HuH-7.5 (cell line): ENCODE data around the gene RNASEH1.

Source experiments
- DNase-seq: peaks from one replicate; pipeline ENCODE4 v3.0.0; 2011; ENCODE audit warnings: low spot score

The RNASEH1 gene

DNA sequence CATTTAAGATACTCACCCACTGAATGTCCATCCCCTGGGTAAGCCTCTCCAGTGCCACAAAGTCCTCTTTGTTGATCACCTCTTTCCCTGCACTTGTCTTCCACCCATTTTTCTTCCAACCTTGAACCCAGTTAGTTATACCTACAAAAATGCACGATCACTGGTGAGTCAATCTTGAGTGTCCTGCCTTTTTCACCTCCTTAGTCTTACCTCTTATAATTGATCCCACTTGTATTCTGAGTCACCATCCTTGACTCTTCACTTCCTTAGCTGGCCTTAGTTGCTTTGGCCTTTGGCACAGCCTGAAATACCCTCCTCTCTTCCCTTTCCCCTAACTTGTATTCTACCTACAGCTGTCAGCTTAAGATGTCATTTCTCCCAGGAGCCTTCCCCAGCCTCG, 10.2 kb downstream of the RNASEH1 start:
- no peak for DNase-seq

DNA sequence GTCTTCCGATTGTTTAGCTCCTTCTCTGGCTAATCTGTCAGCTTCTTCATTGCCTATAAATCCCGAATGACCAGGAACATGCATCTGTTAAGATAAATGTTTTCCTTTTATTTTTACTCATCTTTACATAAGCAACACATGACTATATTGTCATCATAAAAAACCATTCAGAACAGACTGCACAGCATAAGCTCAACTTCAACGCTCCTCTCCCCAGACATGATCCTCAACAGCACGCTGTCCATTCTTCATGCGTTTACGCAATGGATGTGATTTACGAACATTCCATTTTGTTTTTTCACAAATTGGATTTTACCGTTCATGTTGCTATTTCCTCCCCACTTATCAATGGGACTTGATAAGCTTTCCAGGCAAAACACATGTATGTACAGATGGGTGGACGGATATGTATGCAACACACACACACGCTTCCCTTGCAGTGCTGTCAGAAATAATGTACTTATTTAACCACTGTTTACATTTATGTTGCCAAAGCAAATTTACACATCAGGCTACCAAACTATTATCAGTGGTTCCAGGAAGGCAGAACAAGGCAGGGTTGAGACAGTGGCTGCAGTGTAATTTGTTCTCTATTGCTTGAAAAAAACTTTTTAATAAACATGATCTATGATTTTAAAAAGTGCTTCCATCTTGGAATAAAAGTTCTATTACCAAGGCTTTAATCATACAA, 12.2 kb downstream of the RNASEH1 start:
- no peak for DNase-seq

DNA sequence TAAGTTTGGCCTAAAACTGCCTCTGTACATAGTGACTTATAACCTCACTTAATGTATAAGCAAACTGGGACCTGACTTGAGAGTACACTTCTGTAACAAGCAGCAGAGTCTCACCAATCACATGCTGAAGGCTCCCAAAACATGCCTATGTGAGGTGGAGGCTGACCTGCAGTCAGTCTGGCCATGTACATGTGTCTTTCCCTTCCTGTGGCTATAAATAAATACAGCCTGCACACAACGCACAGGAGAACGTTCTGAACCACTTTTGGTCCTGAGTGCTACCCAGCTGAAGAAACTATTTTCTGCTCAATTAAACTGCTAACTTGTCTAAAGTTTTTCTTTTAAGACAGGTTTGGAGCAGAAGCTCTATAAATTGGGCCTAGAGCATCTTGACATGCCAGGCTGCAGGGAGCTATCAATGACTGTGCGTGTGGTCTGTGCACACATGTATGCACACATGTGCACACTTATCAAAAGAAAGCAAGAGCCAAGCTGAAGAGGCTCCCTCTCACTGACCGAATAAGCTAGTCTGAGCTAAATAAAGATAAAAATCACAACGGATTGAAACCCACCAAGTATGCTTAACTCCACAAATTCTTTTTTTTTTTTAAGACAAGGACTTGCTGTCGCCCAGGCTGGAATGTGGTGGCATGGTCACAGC, 15.0 kb downstream of the RNASEH1 start:
- DNase-seq: no peak

DNA sequence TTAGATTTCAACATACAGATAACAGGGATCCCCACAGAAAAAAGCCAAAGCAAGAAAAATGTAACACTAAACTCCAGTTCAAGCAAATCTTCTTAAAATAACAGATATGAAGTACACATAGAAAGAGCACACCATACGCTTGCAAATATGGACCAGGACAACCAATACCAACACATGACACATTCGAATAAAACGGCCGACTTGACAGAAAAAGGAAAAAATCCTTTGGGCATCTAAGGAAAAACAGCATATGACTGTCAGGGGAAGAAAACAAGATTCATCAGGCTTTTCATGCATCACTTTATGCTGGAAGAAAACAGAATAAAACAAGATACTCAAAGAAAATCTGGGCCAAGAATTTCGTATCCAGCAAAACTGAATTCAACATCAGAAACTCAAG, 16.0 kb downstream of the RNASEH1 start:
- DNase-seq: no peak

DNA sequence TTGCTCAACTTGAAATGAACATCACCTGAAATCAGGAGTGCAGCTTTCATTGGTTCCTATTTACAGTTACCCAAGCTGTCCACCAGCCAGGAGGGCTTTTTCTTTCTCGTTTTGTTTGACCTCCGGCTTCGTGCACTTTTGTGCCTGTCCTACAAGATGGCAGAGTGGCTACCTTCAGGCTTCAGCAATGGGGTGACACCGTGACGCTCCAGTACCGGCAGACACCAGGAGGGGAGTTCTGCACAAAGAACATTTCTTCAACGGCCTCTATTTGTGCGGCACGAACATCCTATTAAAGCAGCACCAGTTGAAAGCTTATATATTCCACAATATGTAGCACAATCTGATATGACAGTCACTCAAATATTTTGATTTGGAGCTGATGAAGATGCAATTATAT, 18.3 kb downstream of the RNASEH1 start:
- no peak for DNase-seq

DNA sequence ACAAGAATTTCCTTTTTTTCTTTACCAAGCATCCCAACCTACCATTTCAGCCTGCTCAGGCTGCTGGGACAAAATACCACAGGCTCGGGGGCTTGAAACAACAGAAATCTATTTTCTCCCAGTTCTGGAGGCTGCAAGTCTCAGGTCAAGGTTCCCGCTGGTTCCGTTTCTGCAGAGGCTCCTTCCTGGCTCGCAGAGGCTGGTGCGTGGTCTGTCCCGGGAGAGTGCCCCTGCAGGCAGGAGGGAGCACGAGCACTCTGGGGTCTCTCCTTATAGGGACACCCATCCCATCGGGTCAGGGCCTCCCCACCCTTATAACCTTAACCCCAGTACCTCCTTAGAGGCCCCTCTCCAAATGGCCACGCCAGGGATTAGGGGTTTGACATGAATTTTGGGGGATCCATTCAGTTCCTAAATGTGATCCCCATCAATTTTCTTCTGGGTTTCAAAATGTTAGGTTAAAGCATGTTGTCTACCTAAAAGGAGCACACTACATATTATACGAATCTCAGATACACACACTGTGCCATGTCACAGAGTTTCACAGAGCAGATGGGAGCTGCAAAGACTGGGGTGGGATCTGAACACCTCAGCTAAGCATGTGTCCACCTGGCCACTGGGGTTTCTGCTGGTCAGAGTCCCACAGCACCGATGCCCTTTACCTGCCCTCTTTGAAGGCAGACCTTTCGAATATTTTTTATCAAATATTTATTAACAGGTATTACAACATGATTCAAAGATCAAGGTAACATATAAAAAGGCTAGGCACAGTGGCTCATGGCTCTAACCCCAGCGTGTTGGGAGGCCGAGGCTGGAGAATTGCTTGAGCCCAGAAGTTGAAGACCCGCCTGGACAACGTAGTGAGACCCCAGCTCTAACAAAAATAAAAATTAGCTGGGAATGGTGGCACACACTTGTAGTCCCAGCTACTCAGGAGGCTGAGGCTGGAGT, 21.2 kb downstream of the RNASEH1 start:
- DNase-seq: peak; percentile 37

DNA sequence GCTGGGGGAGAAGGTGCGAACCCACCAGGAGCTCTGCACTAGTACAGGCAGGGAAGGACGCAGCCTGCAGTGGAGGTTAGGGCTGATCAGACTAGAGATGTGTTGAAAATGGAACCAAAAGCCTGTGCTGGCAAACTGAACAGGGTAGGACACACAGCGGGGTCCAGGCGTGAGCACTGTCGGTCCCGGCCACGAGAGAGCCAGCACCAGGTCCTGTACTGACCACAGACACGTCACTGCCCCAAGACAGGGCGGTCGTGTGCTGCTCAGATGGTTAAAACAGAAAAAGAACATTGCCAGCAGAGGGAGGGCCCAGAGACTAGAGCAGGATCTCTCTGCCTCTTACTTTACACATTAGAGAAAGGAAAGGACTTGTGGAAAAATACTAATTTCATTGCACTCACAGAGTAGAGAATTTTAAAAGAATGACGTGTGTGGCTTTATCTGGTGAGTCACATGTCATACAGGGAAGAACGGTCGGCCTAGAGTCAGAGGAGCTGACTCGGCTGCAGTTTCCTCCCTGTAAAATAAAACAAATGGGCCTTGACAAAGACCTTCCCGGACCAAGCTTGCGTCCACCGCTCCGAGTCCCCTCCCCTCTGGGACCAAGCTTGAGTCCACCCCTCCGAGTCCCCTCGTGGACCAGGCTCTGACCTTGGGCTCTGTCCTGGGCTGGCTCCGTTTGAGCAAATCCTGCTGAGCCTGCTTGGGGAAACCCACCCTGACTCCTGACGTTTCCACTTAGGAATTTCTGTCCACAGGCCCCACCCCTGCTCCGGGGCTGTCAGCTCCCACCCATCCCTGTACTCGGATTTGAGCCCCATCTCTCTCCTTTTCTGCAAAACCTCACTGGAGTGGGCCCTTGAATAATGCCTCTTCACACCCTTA, 22.1 kb downstream of the RNASEH1 start:
- peak; percentile 47 for DNase-seq

DNA sequence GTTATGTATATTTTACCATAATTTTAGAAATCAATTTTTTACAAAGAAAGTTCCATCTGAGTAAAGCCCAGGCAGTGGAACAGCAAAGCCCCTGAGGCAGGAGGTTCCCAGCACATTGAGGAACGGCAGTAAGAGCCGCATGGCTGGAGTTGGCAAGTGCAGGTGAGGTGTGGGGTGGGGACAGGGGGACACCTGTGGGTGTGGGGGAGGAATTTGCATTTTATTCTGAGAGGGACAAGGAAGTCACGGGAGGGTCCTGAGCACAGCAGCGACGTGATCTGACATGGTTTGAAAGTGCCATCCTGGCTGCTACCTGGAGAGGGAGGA, 22.7 kb downstream of the RNASEH1 start:
- no peak for DNase-seq

DNA sequence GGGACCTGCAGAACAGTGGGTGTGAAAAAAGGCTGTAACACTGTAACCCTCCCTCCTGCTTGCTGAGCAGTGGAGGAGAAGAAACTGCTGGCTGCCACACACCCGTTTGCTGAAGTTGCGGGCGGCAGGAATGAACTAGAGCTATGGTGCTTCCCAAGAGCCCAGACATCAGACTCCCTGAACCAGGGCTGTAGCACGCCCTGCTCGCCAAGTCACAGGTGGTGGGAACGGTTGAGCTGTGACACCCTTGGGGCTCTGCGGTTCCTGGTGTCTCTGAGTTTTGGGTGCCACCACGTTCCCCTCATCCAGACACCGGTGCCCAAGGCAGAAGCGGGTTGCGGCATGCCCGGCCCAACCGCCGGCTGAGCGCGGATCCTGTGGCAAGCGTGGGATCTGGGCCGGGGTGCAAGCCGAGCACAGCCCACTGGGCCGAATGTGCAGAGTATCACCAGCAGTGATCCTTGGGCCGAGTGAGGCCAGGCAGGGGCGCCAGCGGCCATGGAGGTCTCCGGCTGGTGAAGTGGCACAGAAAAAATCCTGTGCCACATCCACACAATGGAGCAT, 23.8 kb downstream of the RNASEH1 start:
- no peak for DNase-seq

DNA sequence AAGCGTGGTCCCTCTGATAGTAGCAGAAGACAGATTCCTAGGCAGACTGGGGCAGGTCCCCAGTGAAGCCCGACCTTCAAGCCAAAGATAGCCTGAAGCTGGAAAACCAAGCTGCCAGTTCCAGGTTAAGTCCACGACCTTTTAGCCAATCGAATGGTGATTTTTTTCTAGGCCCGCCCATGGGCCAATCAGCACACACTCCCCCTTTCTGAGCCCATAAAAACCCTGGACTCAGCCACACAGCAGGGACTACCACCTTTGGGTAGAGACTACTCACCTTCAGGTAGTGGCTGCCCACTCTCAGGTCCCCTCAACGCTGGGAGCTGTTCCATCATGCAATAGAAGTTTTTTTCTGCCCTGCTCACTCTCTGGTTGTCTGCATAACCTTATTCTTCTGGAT, 24.3 kb downstream of the RNASEH1 start:
- no peak for DNase-seq

DNA sequence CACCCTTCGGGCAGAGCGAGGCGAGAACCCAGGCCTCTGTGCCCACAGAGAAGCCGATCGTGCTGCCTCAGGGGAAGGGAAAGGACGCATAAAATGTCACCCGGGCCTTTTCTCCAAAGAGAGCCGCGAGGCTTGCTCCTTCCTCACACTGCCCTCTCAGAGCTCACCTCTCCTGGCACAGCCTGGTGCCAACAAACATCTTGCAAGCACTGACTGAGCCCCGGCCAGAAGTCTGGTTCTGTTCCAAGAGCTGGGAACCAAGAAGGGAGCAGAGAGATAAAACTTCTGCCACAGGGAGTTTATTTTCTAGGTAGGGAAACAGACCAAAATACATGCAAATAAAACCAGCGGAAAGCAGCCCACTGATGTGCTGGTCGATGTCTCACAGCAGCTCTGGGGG, 25.2 kb downstream of the RNASEH1 start:
- DNase-seq: no peak

DNA sequence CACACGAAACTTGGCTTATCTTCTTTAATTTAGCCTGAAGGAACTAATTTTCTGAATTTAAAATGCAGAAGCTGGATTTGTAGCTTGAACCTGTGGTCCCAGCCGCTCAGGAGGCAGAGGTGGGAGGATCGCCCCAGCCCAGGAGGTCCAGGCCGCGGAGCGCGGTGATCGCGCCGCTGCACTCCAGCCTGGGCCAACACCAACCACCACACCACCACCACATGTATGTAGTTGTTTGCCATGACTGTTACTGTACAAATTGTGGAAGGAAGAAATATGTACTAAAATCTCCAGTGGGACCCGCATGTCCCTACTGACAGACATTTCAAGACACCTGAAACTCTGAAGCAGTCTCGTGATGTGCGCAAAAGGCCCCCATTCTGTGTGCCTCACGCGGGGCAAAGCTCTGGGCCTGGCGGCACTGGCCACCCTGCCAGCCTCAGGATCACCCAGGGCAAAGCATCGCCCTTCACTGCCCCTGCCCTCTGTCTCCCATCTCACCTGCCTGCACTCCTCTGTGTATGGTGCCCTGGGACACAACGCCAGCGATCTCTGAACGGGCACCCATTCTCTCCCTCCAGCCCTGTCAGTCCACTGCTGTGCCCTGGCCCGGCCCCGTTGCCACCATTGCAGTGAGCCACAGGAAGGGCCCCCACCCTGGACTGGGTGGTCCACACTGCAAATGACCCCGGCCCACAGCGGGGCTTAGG, 28.7 kb downstream of the RNASEH1 start:
- DNase-seq: no peak

DNA sequence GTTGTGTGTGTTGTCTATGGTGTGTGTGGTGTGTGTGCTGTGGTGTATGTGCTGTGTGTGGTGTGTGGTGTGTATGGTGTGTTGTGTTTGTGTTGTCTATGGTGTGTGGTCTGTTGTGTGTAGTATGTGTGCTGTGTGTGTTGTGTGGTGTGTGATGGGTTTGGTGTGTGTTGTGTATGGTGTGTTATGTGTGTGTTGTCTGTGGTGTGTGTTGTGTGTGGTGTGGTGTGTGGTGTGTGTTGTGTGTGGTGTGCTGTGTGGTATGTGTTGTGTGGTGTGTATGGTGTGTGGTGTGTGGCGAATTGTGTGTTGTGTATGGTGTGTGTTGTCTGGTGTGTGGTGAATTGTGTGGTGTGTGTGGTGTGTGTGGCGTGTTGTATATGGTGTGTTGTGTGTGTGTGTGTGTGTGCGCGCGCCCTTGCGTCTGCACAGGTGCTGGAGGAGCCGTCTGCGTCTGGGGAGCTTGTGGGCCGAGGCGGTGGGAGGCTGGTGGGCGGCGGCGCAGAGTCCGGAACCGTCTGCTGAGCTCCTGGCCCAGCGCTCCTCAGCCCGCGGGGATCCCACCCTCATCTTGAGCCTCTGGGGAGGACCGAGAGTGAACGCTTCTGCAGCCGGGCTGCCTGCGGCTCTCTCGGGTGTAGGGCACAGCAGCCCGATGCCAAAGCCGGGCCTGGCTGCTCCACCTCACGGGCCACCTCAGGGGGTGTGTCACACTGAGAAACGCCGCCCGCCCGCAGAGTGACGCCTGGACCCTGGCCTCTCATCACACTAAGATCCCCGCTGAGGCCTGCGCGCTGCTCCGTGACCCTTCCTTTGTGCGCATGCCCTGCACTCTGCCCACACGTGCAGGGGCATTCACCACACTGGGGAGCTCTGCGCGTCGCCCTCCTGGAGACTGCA, 30.0 kb downstream of the RNASEH1 start:
- no peak for DNase-seq

DNA sequence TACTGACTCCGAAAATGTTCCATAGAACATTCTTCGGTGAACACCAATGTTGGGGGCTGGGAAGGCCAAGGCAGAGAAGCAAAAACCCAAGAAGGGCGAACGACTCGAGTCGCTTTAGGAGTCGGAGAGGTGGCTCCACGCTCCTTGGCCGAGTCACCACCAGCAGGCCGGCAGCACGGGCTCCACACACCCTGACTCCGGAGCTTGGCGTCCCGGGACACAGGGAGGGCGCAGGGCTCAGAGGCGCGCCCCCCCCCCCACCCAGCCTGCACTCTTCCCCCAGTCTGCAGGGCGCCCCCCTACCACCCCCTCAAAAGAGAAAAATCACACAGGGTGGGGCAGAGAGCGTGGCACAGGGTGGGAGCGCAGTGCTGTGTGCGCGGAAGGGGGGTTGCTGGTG, 31.3 kb downstream of the RNASEH1 start:
- DNase-seq: no peak

DNA sequence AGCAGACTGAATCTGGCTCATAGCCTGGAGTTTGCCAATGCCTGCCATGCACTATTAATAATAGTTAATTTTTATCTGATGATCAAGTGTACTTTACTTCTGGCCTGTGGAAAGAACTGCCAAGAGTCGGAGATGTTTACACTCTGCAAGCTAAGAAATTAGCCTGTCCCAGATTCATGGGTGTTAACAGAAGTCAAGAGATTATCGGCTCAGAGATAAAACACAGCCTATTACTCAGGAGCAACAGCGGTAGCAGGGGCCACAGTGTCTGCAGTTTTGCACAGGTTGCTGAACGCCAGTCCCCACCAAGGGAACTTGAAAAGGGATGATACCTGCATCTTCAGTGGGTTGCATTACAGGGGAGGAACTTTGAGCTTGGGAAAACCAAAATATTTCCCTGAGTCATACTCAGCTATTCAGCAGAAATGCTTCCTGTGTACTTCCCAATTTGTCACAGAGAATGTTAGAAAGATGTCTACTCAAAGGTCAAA, 34.5 kb downstream of the RNASEH1 start:
- no peak for DNase-seq

DNA sequence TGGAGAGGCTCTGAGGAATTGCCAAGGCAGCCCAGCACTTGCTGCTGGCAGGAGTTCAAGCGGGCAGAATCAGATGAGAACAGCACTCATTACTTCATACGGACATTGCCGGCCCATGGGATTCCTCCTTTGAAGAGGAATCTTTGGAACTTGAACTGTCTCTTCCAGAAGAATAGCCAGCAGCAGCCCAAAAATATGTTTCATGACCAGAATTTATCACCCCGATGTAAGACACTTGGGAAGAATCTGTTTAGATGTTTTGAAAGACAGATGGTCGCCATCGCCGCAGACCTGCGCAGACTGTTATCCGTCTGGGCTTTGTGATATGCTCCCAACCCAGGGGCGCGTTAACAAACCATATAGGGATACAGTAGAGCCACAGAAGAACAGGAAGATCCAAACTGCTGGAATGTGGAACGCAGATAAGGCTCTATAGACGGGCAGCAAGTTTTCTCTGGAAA, 35.1 kb downstream of the RNASEH1 start:
- DNase-seq: no peak

DNA sequence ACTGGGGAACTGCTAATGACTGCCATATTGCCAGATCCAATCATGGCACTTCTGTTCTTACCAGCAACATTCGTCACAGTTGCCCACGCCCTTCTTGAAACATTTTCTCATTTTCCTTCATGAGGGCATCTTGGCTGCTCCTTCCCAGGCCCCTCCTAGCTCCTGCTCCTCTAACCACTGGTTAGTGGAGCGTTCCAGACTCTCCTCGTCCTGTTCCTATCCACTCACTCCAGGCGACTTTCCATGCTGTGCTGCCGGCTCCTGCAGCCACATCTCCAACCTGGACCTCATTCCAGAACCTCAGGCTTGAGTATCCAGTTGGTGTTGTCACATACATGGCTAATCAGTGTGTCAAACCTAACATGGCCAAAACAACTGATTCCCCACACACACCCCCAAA, 37.5 kb downstream of the RNASEH1 start:
- DNase-seq: no peak

DNA sequence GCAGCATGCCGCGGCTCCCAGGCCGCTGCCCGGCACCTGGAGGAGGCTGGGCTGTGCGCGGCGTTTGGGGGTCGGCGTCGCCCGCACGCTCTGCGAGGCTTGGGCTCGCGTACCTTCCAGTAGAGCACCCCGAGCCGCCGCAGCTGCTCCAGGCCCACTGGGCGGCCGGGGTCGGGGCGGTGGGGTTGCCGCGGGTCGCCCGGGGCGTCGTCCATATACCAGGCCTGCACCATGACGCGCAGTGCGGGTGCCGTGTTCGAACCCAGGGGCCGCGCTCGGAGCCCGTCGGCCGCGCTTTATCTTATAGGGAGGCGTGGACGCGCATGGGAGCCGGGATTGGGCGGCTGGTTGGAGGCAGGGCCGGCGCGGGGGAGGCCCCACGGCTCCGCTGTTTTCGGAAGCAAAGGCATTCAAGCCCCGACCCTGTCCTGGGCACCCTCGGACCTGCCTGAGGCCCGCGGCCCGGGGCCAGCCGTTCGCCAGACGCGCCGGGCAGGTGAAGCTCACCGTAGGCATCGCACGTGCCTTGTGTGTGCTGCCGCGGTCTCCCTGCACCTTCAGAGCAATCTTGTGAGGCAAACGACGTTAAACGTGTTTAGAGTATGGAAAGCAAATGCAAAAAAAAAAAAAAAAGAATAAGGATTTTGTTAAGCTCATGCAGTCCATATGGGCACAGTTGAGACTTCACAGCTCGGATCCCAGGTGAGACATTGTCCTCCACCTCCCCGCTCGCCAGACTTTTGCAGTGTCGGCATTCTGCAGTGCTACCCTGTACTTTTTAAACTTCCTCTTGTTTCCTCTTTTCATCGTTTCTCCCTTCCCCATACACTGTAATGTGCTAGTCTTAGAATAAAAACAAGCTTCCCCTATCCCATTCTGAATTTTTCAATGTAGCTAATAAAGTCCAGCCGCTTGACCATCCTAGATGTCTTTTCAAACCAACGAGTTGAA, 38.6 kb downstream of the RNASEH1 start, which contains the start of gene ADI1:
ADI1 (minus strand) TSS at position 277 of the 951 bp plus-strand sequence; CDS start at position 233, 44 bp downstream.
- DNase-seq: peak; percentile 81
